ENCODE measurements around the gene ARID1B. TPM values are rescaled to one million over a fixed set of nuclear protein-coding genes. Genes with fewer than 3 reads are reported as not detected.
A peak's percentile ranks its signal among the peaks of the same experiment; 100 is the strongest.

The ARID1B gene
- total RNA-seq, 1 donor from 2014 or later, result 62.1 TPM

DNA sequence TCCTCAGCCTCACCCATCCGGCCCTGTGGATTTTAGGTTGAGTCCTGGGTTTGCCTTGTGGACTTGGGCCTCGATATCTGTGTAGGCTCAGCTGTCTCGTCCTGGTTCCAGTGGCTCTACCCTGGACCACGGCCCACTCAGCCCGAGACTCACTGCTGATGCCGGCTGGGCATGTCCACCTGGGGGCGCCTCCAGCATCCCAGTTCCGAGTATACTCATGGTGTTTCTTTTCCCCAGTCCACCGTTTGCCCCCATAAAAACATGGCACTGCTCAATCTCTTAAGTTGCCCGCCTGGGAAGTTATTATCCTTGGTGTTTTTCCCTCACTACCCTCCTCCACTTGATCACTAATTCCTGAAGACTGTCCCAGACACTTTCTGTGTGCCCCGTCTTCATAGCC is 99.1 kb downstream of the ARID1B start:
- Histone ChIP-seq H3K4me3 (no peak overlapping the region), H3K36me3 (no peaks in the 10 kb centered on the region), H3K79me2 (ENCODE audit: low read depth) (peaks cover 100% of the 10 kb centered on the region), H3K4me1 (no peaks in the 10 kb centered on the region), H3K27ac (no peak overlapping the region), H3K9ac (no peak overlapping the region), H3K9me3 (ENCODE audit: low read depth) (no peaks in the 10 kb centered on the region), H3K4me2 (no peak overlapping the region), H3F3A (ENCODE audit: low read depth) (no peaks in the 10 kb centered on the region), H4K20me1 (ENCODE audit: low read depth) (peaks cover 84% of the 10 kb centered on the region), H3K27me3 (no peaks in the 10 kb centered on the region), H2AFZ (replicated peaks) (no peak overlapping the region)
- H3K4me3 Mint-ChIP-seq, result no peak overlapping the region
- H3K9me3 Mint-ChIP-seq, result no peaks in the 10 kb centered on the region
- no peaks in the 10 kb centered on the region for H3K27me3 Mint-ChIP-seq (ENCODE audit: insufficient read depth, low read depth)
- peak; percentile 52 for DNase-seq (ENCODE audit: low spot score)
- peaks cover 18% of the 10 kb centered on the region for H3K4me1 Mint-ChIP-seq
- peak overlapping the region; percentile 52 for H3K27ac Mint-ChIP-seq
- peaks cover 20% of the 10 kb centered on the region for H3K36me3 Mint-ChIP-seq
- TF ChIP-seq EZH2phosphoT487 (IDR thresholded peaks at IDR 0.05) (no peak), EZH2 (IDR thresholded peaks at IDR 0.05) (no peak)
- TF ChIP-seq, protein P1, sequence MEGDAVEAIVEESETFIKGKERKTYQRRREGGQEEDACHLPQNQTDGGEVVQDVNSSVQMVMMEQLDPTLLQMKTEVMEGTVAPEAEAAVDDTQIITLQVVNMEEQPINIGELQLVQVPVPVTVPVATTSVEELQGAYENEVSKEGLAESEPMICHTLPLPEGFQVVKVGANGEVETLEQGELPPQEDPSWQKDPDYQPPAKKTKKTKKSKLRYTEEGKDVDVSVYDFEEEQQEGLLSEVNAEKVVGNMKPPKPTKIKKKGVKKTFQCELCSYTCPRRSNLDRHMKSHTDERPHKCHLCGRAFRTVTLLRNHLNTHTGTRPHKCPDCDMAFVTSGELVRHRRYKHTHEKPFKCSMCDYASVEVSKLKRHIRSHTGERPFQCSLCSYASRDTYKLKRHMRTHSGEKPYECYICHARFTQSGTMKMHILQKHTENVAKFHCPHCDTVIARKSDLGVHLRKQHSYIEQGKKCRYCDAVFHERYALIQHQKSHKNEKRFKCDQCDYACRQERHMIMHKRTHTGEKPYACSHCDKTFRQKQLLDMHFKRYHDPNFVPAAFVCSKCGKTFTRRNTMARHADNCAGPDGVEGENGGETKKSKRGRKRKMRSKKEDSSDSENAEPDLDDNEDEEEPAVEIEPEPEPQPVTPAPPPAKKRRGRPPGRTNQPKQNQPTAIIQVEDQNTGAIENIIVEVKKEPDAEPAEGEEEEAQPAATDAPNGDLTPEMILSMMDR (IDR thresholded peaks at IDR 0.05), result peak; percentile 60

DNA sequence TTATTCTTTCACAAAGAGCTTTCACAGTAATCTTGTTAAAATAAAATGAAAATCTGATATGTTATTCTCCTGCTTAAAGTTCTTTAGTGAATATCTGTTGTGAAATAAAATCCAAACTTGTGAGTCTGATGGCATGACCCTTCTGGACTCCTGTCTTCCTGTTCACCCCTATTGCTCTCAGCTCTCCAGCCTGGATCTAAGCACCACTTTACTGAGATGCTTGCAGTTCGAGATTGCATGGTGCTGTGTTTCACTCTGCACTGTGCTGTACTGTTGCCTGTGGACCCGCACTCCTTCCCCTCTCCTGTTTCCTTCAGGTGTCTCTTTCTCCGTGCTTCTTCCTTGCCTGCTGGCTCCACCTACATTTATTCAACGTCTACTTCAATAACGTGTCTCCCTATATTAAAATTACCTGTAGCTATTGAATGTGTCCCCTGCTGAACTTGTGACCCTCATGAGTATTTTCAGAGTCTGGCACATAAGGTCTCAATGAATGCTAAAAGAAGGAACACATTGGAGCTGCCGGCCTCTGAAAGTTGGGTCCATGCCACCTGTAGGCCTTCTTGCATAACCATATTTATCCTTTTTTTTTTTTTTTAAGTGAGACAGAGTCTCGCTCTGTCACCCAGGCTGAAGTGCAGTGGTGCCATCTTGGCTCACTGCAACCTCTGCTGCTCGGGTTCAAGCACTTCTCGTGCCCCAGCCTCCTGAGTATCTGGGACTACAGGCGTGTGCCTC is 100.1 kb downstream of the ARID1B start:
- no peak overlapping the region for H3K9ac ChIP-seq
- H3K9me3 Mint-ChIP-seq, result no peaks in the 10 kb centered on the region

DNA sequence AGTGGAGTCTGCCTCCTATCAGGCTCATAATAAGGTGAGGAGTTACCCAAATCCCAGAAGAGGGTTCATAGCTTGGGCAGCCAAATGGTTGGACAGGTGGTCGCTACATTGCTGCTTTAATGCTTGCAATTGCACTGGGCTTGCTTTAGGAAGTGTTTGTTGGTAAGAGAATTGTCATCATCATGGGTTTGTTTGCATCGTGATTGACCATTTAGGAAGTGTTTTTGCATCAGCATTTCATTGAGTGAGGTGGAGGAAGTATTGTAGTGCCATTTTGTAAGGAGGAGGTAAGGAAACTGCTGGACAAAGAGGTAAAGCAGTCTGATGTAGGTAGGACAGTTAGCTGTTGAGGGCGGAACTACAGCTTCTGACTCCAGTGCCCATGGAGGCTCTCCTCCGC is 101.5 kb downstream of the ARID1B start:
- no peak overlapping the region for H3K27ac ChIP-seq
- no peaks in the 10 kb centered on the region for H3K36me3 ChIP-seq
- H3K27ac Mint-ChIP-seq, result peak overlapping the region; percentile 8
- H3F3A ChIP-seq (ENCODE audit: low read depth), result peaks cover 6% of the 10 kb centered on the region
- no peaks in the 10 kb centered on the region for H3K9me3 ChIP-seq (ENCODE audit: low read depth)
- peaks cover 22% of the 10 kb centered on the region for H3K4me1 Mint-ChIP-seq
- H3K79me2 ChIP-seq (ENCODE audit: low read depth), result peaks cover 100% of the 10 kb centered on the region
- TF ChIP-seq EZH2 (IDR thresholded peaks at IDR 0.05) (no peak), EZH2phosphoT487 (IDR thresholded peaks at IDR 0.05) (no peak)
- TF ChIP-seq, protein P1 (IDR thresholded peaks at IDR 0.05), result no peak
- no peaks in the 10 kb centered on the region for H3K27me3 Mint-ChIP-seq (ENCODE audit: insufficient read depth, low read depth)
- no peaks in the 10 kb centered on the region for H3K9me3 Mint-ChIP-seq
- no peak overlapping the region for H3K9ac ChIP-seq
- H2AFZ ChIP-seq (replicated peaks), result no peak overlapping the region
- no peak for DNase-seq (ENCODE audit: low spot score)
- no peak overlapping the region for H3K4me3 ChIP-seq
- H3K36me3 Mint-ChIP-seq, result peaks cover 20% of the 10 kb centered on the region
- H3K27me3 ChIP-seq, result no peaks in the 10 kb centered on the region
- no peak overlapping the region for H3K4me3 Mint-ChIP-seq
- H3K4me2 ChIP-seq, result no peak overlapping the region
- peaks cover 84% of the 10 kb centered on the region for H4K20me1 ChIP-seq (ENCODE audit: low read depth)
- H3K4me1 ChIP-seq, result peaks cover 24% of the 10 kb centered on the region

More for the DNA sequence above, 100.1 kb downstream of the ARID1B start:
- H3F3A ChIP-seq (ENCODE audit: low read depth), result no peaks in the 10 kb centered on the region
- H3K36me3 ChIP-seq, result no peaks in the 10 kb centered on the region
- no peak for DNase-seq (ENCODE audit: low spot score)
- peaks cover 18% of the 10 kb centered on the region for H3K4me1 Mint-ChIP-seq
- H3K27ac ChIP-seq, result no peak overlapping the region
- peaks cover 20% of the 10 kb centered on the region for H3K36me3 Mint-ChIP-seq
- no peak overlapping the region for H3K27ac Mint-ChIP-seq
- no peaks in the 10 kb centered on the region for H3K27me3 Mint-ChIP-seq (ENCODE audit: insufficient read depth, low read depth)
- H4K20me1 ChIP-seq (ENCODE audit: low read depth), result peaks cover 84% of the 10 kb centered on the region
- no peak overlapping the region for H2AFZ ChIP-seq (replicated peaks)
- peaks cover 10% of the 10 kb centered on the region for H3K4me1 ChIP-seq
- no peak overlapping the region for H3K4me3 ChIP-seq
- TF ChIP-seq EZH2phosphoT487 (IDR thresholded peaks at IDR 0.05) (no peak), EZH2 (IDR thresholded peaks at IDR 0.05) (no peak)
- TF ChIP-seq, protein P1 (IDR thresholded peaks at IDR 0.05), result no peak
- H3K27me3 ChIP-seq, result no peaks in the 10 kb centered on the region
- H3K79me2 ChIP-seq (ENCODE audit: low read depth), result peaks cover 100% of the 10 kb centered on the region
- no peak overlapping the region for H3K4me2 ChIP-seq
- no peaks in the 10 kb centered on the region for H3K9me3 ChIP-seq (ENCODE audit: low read depth)
- no peak overlapping the region for H3K4me3 Mint-ChIP-seq

Data from neural progenitor cell (in vitro differentiated cells).